Tibial artery (tissue), 4 donors: ENCODE data around the gene TPD52L1.

ENCODE experiments used
- DNase-seq, 2 donors: peaks; one replicate each; pipeline ENCODE4 v3.0.0-alpha.2; 2019
- H3K27ac ChIP-seq, 2 donors: fragments of 200-600 bp; sonication (generic) in 1 of 2; 1 replicate in 1 of 2; 2 replicates in 1 of 2; pipeline ENCODE4 v1.5.1; 2018 to 2019; ENCODE audit warnings: mild to moderate bottlenecking in 1 of 2
- H3K27me3 ChIP-seq, 2 donors: fragments of 200-600 bp; sonication (generic) in 1 of 2; one replicate each; pipeline versions ENCODE4 v1.5.1 to v1.6.0; 2016 to 2019
- H3K36me3 ChIP-seq, 3 donors: fragments of 200-600 bp; sonication (generic) in 2 of 3; one replicate each; pipeline ENCODE4 v1.5.1; 2016 to 2019; ENCODE audit warnings: mild to moderate bottlenecking in 2 of 3
- H3K4me1 ChIP-seq, 4 donors: fragments of 200-600 bp; sonication (generic) in 2 of 4; 1 replicate in 3 of 4; 2 replicates in 1 of 4; pipeline ENCODE4 v1.5.1; 2016 to 2019
- H3K4me3 ChIP-seq, 2 donors: fragments of 200-600 bp; sonication (generic) in 1 of 2; 1 replicate in 1 of 2; 2 replicates in 1 of 2; pipeline ENCODE4 v1.5.1; 2018 to 2019; ENCODE audit warnings: mild to moderate bottlenecking in 2 of 2
- H3K9me3 ChIP-seq, 3 donors: fragments of 200-600 bp; sonication (generic) in 1 of 3; one replicate each; pipeline ENCODE4 v1.5.1; 2016 to 2019
- intact Hi-C: fragments of 100-400 bp; cut with DNase I; formaldehyde crosslinking; loops from one replicate; pipeline ENCODE4 v1.15.0; 2023; ENCODE audit warnings: low total_unique reads
- TF ChIP-seq, protein P1 (sequence below), 2 experiments: fragments of 200-600 bp in 1 of 2; fragments of 450-650 bp in 1 of 2; IDR thresholded peaks; one replicate each; pipeline ENCODE4 v1.5.1; 2017 to 2019; ENCODE audit warnings: antibody characterized with exemption in 2 of 2, mild to moderate bottlenecking in 1 of 2, moderate library complexity in 1 of 2

TPD52L1 gene, protein sequence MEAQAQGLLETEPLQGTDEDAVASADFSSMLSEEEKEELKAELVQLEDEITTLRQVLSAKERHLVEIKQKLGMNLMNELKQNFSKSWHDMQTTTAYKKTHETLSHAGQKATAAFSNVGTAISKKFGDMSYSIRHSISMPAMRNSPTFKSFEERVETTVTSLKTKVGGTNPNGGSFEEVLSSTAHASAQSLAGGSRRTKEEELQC

DNA sequence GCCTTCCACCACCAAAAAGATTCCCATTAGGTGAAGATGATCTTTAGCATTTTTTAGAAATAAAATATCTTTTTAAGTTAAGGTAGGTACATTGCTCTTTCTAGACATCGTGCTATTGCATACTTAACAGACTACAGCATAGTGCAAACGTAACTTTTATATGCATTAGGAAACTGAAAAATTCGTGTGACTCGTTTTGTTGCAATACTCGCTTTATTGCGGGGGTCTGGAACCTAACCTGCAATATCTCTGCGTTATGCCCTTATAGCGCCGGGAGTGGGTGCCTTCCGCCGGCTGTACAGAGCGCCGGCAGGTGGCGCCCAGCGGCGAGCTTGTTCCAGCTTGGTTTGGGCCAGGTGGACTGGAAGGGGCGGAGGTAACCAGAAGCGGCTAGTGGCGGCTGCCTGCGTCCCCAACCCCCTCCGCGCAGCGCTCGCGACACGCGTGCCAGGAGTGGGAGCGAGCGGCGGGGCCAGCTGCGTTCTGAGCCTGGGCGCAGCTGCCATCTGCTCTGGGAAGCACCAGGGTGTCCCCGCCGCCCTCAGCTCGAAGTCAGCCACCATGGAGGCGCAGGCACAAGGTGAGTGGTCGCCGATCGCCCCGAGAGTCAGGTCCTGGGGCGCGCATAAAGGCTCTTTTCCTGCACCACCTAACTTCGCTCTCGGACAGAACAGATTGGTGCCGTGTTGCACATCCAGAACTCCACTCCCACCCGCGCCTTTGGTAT is at the start of gene TPD52L1:
Gene TPD52L1, plus strand, starts transcription at position 383 of the 727 bp plus-strand sequence. Its CDS starts 179 bp downstream, at position 562.
- TF ChIP-seq, protein P1, sequence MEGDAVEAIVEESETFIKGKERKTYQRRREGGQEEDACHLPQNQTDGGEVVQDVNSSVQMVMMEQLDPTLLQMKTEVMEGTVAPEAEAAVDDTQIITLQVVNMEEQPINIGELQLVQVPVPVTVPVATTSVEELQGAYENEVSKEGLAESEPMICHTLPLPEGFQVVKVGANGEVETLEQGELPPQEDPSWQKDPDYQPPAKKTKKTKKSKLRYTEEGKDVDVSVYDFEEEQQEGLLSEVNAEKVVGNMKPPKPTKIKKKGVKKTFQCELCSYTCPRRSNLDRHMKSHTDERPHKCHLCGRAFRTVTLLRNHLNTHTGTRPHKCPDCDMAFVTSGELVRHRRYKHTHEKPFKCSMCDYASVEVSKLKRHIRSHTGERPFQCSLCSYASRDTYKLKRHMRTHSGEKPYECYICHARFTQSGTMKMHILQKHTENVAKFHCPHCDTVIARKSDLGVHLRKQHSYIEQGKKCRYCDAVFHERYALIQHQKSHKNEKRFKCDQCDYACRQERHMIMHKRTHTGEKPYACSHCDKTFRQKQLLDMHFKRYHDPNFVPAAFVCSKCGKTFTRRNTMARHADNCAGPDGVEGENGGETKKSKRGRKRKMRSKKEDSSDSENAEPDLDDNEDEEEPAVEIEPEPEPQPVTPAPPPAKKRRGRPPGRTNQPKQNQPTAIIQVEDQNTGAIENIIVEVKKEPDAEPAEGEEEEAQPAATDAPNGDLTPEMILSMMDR (IDR thresholded peaks at IDR 0.05), result peak; percentile 84 to 90
- Histone ChIP-seq H3K4me1 (peaks cover 0 to 50% (median 9%) of the 10 kb centered on the region in 4 donors), H3K27me3 (no peaks in the 10 kb centered on the region), H3K27ac (peak within 1 kb of the TSS; percentile 79 to 85), H3K36me3 (no peaks in the 10 kb centered on the region), H3K9me3 (no peaks in the 10 kb centered on the region), H3K4me3 (peak within 1 kb of the TSS; percentile 61 to 68)
- intact Hi-C loops, result loop anchor here (5.0 to 10.0 kb wide), 2 partner anchors 149 to 621 kb away; partner anchors contain the start of gene HDDC2
- DNase-seq, result peak; percentile 73 to 92

DNA sequence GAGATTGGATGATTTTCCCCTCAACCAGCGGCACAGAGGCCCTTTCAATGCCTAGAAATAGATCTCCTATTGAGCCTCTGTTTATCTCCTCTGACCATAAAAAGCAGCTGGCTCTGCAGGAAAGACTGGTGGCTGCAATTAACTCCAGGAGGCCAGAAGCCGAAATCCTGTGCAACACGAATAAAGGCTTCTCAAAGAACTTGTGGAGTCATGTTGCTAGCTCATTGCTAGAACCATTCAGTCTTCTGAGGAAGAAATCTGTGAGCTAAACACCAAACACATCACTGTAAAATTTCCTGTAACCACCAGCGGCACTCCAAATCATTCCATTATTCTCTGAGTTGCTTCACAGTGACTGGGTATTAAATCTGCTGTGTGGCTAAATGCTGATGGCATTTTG is 49.1 kb upstream of the TPD52L1 start:
- no peak for DNase-seq
- Histone ChIP-seq H3K27ac (peak overlapping the region; percentile 42 to 79), H3K9me3 (peaks cover 0 to 7% (median 0%) of the 10 kb centered on the region in 3 donors), H3K36me3 (no peaks in the 10 kb centered on the region), H3K4me1 (peaks cover 0 to 52% (median 18%) of the 10 kb centered on the region in 4 donors), H3K4me3 (no peak overlapping the region), H3K27me3 (no peaks in the 10 kb centered on the region)
- TF ChIP-seq, protein P1 (IDR thresholded peaks at IDR 0.05), result no peak
- intact Hi-C loops, result no loop called here

DNA sequence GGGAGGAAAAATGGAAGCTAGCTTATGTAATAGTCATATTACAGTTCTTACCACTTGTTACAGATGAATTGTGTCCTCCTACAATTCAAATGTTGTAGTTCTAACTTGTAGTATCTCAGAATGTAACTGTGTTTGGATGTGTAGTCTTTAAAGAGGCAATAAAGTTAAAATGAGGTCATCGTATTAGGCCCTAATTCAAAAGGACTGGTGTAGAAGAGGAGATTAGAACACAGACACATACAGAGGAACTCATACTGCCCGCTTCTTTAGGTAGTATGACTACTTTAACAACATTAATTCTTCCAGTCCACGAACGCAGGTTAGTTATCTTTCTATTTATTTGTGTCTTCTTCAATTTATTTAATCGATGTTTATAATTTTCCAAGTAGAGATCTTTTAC is 46.5 kb upstream of the TPD52L1 start:
- Histone ChIP-seq H3K9me3 (peaks cover 0 to 33% (median 20%) of the 10 kb centered on the region in 3 donors), H3K4me3 (no peak overlapping the region), H3K27me3 (no peaks in the 10 kb centered on the region), H3K36me3 (no peaks in the 10 kb centered on the region), H3K27ac (no peak overlapping the region), H3K4me1 (peaks cover 0 to 32% (median 12%) of the 10 kb centered on the region in 4 donors)
- no peak for DNase-seq
- intact Hi-C loops, result no loop called here
- TF ChIP-seq, protein P1 (IDR thresholded peaks at IDR 0.05), result no peak

DNA sequence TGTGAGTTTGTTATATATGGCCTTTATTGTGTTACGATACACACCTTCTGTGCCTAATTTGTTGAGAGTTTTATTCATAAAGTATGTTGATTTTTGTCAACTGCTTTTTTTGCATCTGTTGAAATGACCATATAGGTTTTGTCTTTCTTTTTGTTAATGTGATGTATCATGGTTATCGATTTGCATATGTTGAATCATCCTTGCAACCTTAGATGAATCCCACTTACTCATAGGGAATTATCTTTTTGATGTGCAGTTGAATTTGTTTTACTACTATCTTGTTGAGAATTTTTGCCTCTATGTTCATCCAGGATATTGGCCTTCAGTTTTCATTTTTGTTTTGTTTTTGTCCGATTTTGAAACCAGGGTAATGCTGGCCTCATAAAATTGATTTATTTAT is 45.7 kb upstream of the TPD52L1 start:
- DNase-seq, result no peak
- H3K9me3 ChIP-seq, result peaks cover 0 to 33% (median 20%) of the 10 kb centered on the region in 3 donors
- no peak overlapping the region for H3K4me3 ChIP-seq
- no peaks in the 10 kb centered on the region for H3K36me3 ChIP-seq
- intact Hi-C loops, result no loop called here
- peaks cover 0 to 24% (median 8%) of the 10 kb centered on the region in 4 donors for H3K4me1 ChIP-seq
- TF ChIP-seq, protein P1 (IDR thresholded peaks at IDR 0.05), result no peak
- H3K27me3 ChIP-seq, result no peaks in the 10 kb centered on the region
- no peak overlapping the region for H3K27ac ChIP-seq

DNA sequence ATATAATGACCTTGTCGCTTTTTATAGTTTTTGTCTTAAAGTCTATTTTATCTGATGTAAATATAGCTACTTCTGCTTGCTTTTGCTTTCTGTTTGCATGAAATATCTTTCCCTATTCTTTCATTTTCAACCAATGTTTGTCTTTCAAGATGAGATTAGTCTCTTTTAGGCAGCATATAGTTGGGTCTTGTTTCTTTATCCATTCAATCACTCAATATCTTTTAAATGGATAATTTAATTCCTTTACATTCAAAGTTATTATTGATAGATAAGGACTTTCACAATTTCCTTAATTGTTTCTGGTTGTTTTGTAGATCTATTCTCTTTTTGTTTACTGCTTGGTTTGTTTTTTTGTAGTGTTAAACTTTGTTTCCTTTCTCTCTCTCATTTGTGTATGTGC is 43.5 kb upstream of the TPD52L1 start:
- H3K4me1 ChIP-seq, result peaks cover 0 to 2% (median 0%) of the 10 kb centered on the region in 4 donors
- no peak overlapping the region for H3K4me3 ChIP-seq
- intact Hi-C loops, result loop anchor here (5.0 kb wide), 1 partner anchor 238 kb away; no protein-coding TSS in a partner anchor
- H3K27me3 ChIP-seq, result no peaks in the 10 kb centered on the region
- TF ChIP-seq, protein P1 (IDR thresholded peaks at IDR 0.05), result no peak
- H3K27ac ChIP-seq, result no peak overlapping the region
- peaks cover 0 to 33% (median 20%) of the 10 kb centered on the region in 3 donors for H3K9me3 ChIP-seq
- no peaks in the 10 kb centered on the region for H3K36me3 ChIP-seq
- DNase-seq, result no peak
